ENCODE measurements around the gene KLF8. TPM values are rescaled to one million over a fixed set of nuclear protein-coding genes. Genes with fewer than 3 reads are reported as not detected.

Gene KLF8
- total and polyA plus RNA-seq, 2 experiments from 2014 or later: 2.7 to 11.5 TPM

DNA sequence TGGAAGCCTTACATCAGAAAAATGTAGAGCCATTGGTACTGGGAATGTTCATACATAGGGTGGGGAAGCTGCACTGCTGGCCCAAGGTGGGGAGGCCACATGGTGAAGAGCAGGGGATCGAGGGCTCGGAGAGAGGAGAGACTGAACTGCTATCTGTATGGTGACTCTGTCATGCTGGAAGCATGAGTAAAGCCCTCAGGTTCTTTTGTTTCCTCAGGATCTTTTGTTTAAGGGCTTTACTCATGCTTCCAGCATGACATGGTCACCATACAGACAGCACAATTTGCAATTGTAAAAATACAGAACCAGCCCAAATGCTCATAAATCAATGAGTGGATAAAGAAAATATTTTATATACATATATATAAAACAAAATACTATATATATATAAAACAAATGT is 78.4 kb downstream of the KLF8 start:
- Histone ChIP-seq H3K36me3 (ENCODE audit: insufficient read depth) (no peaks in the 10 kb centered on the region), H3K9me2 (ENCODE audit: insufficient read depth) (no peaks in the 10 kb centered on the region), H3K79me2 (replicated peaks; ENCODE audit: insufficient read depth) (no peaks in the 10 kb centered on the region), H3K4me1 (ENCODE audit: insufficient read depth) (no peaks in the 10 kb centered on the region), H4K20me1 (replicated peaks; ENCODE audit: insufficient read depth) (no peaks in the 10 kb centered on the region), H3K27me3 (ENCODE audit: insufficient read depth) (no peaks in the 10 kb centered on the region), H3K4me3 (no peak overlapping the region), H3K4me2 (no peak overlapping the region), H3K27ac (ENCODE audit: low read depth) (no peak overlapping the region), H2AFZ (no peak overlapping the region), H3F3A (replicated peaks; ENCODE audit: low read depth) (no peaks in the 10 kb centered on the region)
- Mint-ChIP-seq H3K27ac (no peak overlapping the region), H3K36me3 (ENCODE audit: low read depth) (no peaks in the 10 kb centered on the region), H3K27me3 (ENCODE audit: insufficient read depth, low read depth, poor library complexity) (no peaks in the 10 kb centered on the region), H3K9me3 (peaks cover 19% of the 10 kb centered on the region), H3K4me1 (no peaks in the 10 kb centered on the region), H3K4me3 (no peak overlapping the region)
- no peak for TF ChIP-seq EZH2 (IDR thresholded peaks at IDR 0.05; ENCODE audit: low read depth, unreplicated experiment)
- ATAC-seq (no peak), DNase-seq (ENCODE audit: low spot score) (no peak)

DNA sequence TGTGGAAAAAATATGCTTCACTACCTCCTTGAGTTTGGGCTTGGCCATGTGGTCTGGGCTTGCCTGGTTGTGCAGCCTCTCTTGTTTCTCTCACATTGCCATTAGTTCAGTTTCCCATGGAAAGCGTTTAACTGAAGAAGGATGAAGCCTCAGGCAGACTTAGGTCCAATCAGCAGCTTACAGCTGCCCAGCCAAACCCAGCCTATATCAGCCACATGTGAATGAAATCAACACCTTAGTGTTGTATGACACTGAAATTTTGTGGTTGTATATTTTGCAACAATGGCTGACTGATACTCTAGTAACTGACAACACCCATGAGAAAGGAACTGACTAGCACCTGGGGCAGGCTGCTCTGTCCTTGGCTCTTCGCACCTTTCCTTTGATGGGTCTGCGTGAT is 81.2 kb downstream of the KLF8 start:
- H3K4me1 Mint-ChIP-seq: no peaks in the 10 kb centered on the region
- H3K4me3 Mint-ChIP-seq: no peak overlapping the region
- no peak for DNase-seq (ENCODE audit: low spot score)
- peaks cover 16% of the 10 kb centered on the region for H3K9me3 Mint-ChIP-seq
- no peaks in the 10 kb centered on the region for H3K27me3 Mint-ChIP-seq (ENCODE audit: insufficient read depth, low read depth, poor library complexity)
- no peak overlapping the region for H3K27ac Mint-ChIP-seq
- no peaks in the 10 kb centered on the region for H3F3A ChIP-seq (replicated peaks; ENCODE audit: low read depth)
- no peak overlapping the region for H3K4me3 ChIP-seq
- H3K4me2 ChIP-seq: no peak overlapping the region
- H3K9me2 ChIP-seq (ENCODE audit: insufficient read depth): no peaks in the 10 kb centered on the region
- no peak overlapping the region for H3K27ac ChIP-seq (ENCODE audit: low read depth)
- H3K4me1 ChIP-seq (ENCODE audit: insufficient read depth): no peaks in the 10 kb centered on the region
- H3K36me3 Mint-ChIP-seq (ENCODE audit: low read depth): no peaks in the 10 kb centered on the region
- ATAC-seq: no peak
- H3K36me3 ChIP-seq (ENCODE audit: insufficient read depth): no peaks in the 10 kb centered on the region
- no peaks in the 10 kb centered on the region for H3K79me2 ChIP-seq (replicated peaks; ENCODE audit: insufficient read depth)
- H4K20me1 ChIP-seq (replicated peaks; ENCODE audit: insufficient read depth): no peaks in the 10 kb centered on the region
- no peaks in the 10 kb centered on the region for H3K27me3 ChIP-seq (ENCODE audit: insufficient read depth)
- H2AFZ ChIP-seq: no peak overlapping the region
- TF ChIP-seq ZNF114 (CRISPR knock-in tag; IDR thresholded peaks at IDR 0.05): no peak
- TF ChIP-seq, protein P1, sequence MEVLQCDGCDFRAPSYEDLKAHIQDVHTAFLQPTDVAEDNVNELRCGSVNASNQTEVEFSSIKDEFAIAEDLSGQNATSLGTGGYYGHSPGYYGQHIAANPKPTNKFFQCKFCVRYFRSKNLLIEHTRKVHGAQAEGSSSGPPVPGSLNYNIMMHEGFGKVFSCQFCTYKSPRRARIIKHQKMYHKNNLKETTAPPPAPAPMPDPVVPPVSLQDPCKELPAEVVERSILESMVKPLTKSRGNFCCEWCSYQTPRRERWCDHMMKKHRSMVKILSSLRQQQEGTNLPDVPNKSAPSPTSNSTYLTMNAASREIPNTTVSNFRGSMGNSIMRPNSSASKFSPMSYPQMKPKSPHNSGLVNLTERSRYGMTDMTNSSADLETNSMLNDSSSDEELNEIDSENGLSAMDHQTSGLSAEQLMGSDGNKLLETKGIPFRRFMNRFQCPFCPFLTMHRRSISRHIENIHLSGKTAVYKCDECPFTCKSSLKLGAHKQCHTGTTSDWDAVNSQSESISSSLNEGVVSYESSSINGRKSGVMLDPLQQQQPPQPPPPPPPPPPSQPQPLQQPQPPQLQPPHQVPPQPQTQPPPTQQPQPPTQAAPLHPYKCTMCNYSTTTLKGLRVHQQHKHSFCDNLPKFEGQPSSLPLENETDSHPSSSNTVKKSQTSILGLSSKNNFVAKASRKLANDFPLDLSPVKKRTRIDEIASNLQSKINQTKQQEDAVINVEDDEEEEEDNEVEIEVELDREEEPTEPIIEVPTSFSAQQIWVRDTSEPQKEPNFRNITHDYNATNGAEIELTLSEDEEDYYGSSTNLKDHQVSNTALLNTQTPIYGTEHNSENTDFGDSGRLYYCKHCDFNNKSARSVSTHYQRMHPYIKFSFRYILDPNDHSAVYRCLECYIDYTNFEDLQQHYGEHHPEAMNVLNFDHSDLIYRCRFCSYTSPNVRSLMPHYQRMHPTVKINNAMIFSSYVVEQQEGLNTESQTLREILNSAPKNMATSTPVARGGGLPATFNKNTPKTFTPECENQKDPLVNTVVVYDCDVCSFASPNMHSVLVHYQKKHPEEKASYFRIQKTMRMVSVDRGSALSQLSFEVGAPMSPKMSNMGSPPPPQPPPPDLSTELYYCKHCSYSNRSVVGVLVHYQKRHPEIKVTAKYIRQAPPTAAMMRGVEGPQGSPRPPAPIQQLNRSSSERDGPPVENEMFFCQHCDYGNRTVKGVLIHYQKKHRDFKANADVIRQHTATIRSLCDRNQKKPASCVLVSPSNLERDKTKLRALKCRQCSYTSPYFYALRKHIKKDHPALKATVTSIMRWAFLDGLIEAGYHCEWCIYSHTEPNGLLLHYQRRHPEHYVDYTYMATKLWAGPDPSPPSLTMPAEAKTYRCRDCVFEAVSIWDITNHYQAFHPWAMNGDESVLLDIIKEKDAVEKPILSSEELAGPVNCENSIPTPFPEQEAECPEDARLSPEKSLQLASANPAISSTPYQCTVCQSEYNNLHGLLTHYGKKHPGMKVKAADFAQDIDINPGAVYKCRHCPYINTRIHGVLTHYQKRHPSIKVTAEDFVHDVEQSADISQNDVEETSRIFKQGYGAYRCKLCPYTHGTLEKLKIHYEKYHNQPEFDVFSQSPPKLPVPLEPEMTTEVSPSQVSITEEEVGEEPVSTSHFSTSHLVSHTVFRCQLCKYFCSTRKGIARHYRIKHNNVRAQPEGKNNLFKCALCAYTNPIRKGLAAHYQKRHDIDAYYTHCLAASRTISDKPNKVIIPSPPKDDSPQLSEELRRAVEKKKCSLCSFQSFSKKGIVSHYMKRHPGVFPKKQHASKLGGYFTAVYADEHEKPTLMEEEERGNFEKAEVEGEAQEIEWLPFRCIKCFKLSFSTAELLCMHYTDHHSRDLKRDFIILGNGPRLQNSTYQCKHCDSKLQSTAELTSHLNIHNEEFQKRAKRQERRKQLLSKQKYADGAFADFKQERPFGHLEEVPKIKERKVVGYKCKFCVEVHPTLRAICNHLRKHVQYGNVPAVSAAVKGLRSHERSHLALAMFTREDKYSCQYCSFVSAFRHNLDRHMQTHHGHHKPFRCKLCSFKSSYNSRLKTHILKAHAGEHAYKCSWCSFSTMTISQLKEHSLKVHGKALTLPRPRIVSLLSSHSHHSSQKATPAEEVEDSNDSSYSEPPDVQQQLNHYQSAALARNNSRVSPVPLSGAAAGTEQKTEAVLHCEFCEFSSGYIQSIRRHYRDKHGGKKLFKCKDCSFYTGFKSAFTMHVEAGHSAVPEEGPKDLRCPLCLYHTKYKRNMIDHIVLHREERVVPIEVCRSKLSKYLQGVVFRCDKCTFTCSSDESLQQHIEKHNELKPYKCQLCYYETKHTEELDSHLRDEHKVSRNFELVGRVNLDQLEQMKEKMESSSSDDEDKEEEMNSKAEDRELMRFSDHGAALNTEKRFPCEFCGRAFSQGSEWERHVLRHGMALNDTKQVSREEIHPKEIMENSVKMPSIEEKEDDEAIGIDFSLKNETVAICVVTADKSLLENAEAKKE (CRISPR knock-in tag; IDR thresholded peaks at IDR 0.05): no peak
- TF ChIP-seq, protein P2, sequence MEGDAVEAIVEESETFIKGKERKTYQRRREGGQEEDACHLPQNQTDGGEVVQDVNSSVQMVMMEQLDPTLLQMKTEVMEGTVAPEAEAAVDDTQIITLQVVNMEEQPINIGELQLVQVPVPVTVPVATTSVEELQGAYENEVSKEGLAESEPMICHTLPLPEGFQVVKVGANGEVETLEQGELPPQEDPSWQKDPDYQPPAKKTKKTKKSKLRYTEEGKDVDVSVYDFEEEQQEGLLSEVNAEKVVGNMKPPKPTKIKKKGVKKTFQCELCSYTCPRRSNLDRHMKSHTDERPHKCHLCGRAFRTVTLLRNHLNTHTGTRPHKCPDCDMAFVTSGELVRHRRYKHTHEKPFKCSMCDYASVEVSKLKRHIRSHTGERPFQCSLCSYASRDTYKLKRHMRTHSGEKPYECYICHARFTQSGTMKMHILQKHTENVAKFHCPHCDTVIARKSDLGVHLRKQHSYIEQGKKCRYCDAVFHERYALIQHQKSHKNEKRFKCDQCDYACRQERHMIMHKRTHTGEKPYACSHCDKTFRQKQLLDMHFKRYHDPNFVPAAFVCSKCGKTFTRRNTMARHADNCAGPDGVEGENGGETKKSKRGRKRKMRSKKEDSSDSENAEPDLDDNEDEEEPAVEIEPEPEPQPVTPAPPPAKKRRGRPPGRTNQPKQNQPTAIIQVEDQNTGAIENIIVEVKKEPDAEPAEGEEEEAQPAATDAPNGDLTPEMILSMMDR (conservative IDR thresholded peaks at IDR 0.05; ENCODE audit: low read depth in 2 of 2): no peak
- no peak for TF ChIP-seq ZNF331 (CRISPR knock-in tag; IDR thresholded peaks at IDR 0.05; ENCODE audit: low read depth)
- no peak for TF ChIP-seq POLR2AphosphoS5 (IDR thresholded peaks at IDR 0.05; ENCODE audit: low read depth)
- no peak for TF ChIP-seq JUNB (IDR thresholded peaks at IDR 0.05; ENCODE audit: unreplicated experiment)
- TF ChIP-seq, protein P3, sequence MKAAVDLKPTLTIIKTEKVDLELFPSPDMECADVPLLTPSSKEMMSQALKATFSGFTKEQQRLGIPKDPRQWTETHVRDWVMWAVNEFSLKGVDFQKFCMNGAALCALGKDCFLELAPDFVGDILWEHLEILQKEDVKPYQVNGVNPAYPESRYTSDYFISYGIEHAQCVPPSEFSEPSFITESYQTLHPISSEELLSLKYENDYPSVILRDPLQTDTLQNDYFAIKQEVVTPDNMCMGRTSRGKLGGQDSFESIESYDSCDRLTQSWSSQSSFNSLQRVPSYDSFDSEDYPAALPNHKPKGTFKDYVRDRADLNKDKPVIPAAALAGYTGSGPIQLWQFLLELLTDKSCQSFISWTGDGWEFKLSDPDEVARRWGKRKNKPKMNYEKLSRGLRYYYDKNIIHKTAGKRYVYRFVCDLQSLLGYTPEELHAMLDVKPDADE (IDR thresholded peaks at IDR 0.05): no peak
- no peak for TF ChIP-seq STAT1 (IDR thresholded peaks at IDR 0.05; ENCODE audit: unreplicated experiment)
- TF ChIP-seq, protein P4, sequence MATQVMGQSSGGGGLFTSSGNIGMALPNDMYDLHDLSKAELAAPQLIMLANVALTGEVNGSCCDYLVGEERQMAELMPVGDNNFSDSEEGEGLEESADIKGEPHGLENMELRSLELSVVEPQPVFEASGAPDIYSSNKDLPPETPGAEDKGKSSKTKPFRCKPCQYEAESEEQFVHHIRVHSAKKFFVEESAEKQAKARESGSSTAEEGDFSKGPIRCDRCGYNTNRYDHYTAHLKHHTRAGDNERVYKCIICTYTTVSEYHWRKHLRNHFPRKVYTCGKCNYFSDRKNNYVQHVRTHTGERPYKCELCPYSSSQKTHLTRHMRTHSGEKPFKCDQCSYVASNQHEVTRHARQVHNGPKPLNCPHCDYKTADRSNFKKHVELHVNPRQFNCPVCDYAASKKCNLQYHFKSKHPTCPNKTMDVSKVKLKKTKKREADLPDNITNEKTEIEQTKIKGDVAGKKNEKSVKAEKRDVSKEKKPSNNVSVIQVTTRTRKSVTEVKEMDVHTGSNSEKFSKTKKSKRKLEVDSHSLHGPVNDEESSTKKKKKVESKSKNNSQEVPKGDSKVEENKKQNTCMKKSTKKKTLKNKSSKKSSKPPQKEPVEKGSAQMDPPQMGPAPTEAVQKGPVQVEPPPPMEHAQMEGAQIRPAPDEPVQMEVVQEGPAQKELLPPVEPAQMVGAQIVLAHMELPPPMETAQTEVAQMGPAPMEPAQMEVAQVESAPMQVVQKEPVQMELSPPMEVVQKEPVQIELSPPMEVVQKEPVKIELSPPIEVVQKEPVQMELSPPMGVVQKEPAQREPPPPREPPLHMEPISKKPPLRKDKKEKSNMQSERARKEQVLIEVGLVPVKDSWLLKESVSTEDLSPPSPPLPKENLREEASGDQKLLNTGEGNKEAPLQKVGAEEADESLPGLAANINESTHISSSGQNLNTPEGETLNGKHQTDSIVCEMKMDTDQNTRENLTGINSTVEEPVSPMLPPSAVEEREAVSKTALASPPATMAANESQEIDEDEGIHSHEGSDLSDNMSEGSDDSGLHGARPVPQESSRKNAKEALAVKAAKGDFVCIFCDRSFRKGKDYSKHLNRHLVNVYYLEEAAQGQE (IDR thresholded peaks at IDR 0.05; ENCODE audit: unreplicated experiment): no peak

All from GM23338 (cell line).